ENCODE measurements around the gene SLC46A3.
A peak's percentile ranks its signal among the peaks of the same experiment; 100 is the strongest.

Gene SLC46A3

GRCh38 chr13:28730762-28731161, 12.0 kb upstream of the SLC46A3 start:
- H3K4me3 ChIP-seq (ENCODE audit: low read depth, low read length), result no peak overlapping the region

- no peak overlapping the region for H3K4me3 ChIP-seq (ENCODE audit: low read depth, low read length)
Measured at GRCh38 chr13:28729541-28729940, 10.8 kb upstream of the SLC46A3 start.

DNA sequence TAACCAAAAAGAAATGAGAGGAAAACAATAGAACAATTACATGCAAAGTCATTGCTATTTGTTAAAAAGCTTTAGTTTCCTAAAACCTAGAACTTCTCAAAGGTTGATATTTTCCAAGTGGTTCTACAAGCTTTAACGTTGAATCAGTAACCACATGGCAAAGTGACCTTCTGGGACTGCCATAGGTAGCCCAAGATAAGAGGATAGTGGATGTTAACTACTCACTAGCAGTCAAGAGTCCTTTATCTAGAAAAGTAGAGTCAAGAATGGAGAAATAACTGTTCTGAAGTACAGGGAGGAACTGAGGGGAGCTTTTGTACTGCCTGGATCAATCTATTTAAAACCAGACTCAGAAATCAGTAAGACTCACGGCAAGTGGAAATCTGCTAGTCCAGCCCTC, 9.9 kb upstream of the SLC46A3 start:
- no peak overlapping the region for H3K4me3 ChIP-seq (ENCODE audit: low read depth, low read length)

DNA sequence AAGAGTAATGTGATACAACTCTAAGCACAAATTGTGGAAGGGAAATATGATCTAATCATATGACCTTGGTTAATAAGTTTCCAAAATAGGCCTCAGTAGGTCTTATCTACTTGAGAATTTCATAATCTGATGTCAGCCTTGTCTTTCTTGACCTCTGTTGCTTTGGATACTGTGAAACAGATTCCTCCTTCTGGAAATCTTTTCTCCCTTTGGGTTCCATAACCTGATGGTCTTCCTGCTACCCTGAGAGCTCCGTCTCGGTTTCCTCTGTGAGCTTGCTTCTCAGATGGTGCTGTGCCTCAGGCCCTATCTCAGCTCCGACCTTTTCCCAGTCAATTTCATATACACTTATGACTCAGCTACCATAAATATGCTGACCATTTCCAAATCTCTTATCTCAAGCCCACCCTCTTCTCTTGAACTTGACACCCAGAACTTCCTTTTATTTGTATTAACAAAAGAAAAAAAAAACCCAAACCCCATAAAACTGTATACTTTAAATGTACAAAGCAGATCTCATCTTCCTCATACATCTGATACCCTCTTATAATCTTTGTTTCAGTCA, 6.4 kb upstream of the SLC46A3 start:
- H3K4me3 ChIP-seq (ENCODE audit: low read depth, low read length), result no peak overlapping the region

DNA sequence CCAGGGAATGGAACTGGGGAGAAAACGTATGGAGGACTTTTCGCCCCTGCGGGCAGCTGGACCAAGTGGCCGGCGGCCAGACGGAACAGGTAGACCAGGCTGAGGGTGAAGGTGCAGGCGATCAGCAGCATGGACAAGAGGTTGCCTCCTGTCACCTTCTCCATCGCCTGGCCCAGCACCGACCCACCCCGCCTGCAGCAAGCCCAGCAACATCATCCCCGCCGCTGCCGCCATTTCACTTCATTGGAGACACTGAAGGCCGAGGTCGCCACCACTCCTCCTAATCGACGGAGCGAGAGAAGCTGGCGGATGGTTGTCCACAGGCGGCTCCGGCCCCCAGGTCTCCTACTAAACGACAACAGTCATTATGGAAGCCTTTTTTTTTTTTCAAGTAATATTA, 5.0 kb upstream of the SLC46A3 start:
- no peak overlapping the region for H3K4me3 ChIP-seq (ENCODE audit: low read depth, low read length)

GRCh38 chr13:28719227-28720055, 671 bp upstream of the SLC46A3 start:
- H3K4me3 ChIP-seq (ENCODE audit: low read depth, low read length), result peak overlapping the region; percentile 79

DNA sequence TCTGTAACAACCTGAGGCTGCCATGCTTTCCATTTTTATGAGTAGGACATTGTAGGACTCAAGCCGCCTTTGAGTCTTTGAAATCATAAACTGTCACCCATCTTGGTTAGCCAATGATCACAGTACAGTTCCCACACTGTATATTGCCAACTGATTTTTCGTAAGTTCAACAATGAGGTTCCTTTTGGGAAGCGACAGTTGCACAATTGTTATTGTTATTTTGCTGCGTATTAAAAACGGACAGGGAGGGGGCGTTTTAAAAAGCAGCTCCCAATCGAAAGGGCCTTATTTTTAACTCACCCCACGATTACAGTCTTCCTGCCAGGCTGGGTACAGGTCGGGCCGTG, 601 bp downstream of the SLC46A3 start:
- peak overlapping the region; percentile 79 for H3K4me3 ChIP-seq (ENCODE audit: low read depth, low read length)

GRCh38 chr13:28717170-28717569, 1.6 kb downstream of the SLC46A3 start:
- no peak overlapping the region for H3K4me3 ChIP-seq (ENCODE audit: low read depth, low read length)

- H3K4me3 ChIP-seq (ENCODE audit: low read depth, low read length), result no peak overlapping the region
Measured at GRCh38 chr13:28716511-28716910, 2.3 kb downstream of the SLC46A3 start.

DNA sequence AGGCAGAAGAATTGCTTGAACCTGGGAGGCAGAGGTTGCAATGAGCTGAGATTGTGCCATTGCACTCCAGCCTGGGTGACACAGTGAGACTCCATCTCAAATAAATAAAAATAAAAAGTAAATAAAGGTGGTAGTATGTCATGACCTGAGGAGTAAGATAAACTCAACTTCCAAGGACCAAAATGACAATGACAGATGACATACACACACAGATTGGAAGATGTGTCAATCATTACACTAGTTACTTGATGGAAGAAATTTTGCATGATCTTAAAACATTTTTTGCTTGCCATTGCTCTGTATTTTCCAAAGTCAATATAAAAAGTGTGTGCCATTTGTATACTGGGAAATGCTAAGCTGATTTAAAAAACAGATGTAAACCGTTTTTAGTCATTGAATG, 4.1 kb downstream of the SLC46A3 start:
- H3K4me3 ChIP-seq (ENCODE audit: low read depth, low read length), result no peak overlapping the region

DNA sequence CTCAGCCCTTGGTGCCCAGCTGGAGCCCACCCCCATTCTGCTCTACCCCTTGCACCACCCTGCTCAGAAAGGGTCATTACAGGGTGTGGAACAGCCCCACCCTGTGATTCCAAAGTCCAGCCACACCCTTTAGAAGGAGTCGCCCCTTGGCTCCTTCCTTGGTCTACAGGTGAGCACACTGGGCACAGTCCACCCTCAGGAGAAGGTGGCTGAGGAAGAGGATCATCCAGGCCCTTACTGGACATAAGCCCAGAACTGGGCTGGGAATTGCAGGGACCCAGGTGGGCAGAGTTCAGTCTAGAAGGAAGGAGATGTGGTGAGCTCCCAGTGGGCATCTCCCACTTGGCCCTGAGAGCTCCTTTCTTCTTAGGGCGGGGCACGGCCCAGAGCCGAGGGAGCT, 8.6 kb downstream of the SLC46A3 start:
- H3K4me3 ChIP-seq (ENCODE audit: low read depth, low read length), result no peak overlapping the region

GRCh38 chr13:28707629-28708427, 10.9 kb downstream of the SLC46A3 start:
- no peak overlapping the region for H3K4me3 ChIP-seq (ENCODE audit: low read depth, low read length)

- H3K4me3 ChIP-seq (ENCODE audit: low read depth, low read length), result no peak overlapping the region
Measured at GRCh38 chr13:28705461-28706083, 13.2 kb downstream of the SLC46A3 start.

DNA sequence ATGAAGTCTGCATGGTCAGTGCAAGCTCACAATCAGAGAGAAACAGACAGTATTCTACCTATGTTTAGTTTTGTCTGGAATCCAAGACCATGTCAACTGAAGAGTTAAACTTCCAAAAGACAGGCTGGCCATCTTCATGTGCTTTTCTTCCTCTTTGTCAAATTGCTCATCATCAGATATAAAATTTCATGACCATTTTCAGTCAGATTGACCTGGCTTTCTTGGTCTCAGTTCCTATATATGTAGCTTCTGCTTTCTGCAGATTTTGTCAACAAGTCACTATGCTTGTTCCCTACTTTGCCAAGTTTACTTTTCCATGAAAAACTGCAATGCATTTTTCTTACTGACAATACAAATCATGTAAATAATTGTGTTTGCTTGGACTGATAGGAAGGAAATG, 13.9 kb downstream of the SLC46A3 start:
- H3K4me3 ChIP-seq (ENCODE audit: low read depth, low read length), result no peak overlapping the region

GRCh38 chr13:28704282-28704681, 14.5 kb downstream of the SLC46A3 start:
- no peak overlapping the region for H3K4me3 ChIP-seq (ENCODE audit: low read depth, low read length)

DNA sequence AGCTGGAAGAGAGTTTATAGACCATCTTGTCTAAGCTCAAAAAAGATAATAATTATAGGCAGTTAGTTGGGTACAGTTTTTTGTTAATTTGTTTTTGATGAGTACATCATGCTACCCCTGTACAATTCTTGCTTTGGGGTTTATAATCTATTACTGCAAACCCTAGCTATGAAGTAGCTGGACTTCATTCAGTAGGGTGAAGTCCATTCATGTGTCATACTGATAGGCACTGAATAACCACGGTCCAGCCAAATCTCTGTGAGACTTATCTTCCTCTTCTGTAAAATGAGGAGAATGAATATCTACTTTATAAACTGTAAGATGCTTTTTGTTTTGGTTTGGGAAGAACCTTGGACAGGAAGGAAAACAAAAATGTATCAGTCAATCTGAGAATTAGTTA, 19.5 kb downstream of the SLC46A3 start:
- no peak overlapping the region for H3K4me3 ChIP-seq (ENCODE audit: low read depth, low read length)

- H3K4me3 ChIP-seq (ENCODE audit: low read depth, low read length), result no peak overlapping the region
Measured at GRCh38 chr13:28697441-28697840, 21.3 kb downstream of the SLC46A3 start.

DNA sequence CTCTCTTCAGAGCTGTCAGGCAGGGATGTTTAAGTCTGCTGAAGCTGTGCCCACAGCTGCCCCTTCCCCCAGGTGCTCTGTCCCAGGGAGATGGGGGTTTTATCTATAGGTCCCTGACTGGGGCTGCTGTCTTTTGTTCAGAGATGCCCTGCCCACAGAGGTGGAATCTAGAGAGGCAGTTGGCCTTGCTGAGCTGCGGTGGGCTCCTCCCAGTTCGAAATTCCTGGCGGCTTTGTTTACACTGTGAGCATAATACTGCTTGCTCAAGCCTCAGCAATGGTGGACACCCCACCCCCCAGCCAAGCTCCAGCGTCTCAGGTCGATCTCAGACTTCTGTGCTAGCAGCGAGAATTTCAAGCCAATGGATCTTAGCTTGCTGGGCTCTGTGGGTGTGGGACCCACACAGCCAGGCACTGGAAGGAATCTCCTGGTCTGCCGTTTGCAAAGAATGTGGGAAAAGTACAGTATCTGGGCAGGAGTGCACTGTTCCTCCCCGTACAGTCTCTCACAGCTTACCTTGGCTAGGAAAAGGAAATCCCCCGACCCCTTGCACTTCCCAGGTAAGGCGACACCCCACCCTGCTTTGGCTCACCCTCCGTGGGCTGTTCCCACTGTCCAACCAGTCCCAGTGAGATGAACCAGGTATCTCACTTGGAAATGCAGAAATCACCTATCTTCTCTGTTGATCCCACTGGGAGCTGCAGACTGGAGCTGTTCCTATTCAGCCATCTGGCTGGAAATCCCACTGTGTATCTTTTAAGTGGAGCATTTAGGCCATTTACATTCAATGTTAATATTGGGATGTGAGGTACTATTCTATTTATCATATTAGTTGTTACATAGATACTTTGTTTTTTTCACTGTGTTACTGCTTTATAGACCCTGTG, 24.9 kb downstream of the SLC46A3 start:
- H3K4me3 ChIP-seq (ENCODE audit: low read depth, low read length), result peak overlapping the region; percentile 10

DNA sequence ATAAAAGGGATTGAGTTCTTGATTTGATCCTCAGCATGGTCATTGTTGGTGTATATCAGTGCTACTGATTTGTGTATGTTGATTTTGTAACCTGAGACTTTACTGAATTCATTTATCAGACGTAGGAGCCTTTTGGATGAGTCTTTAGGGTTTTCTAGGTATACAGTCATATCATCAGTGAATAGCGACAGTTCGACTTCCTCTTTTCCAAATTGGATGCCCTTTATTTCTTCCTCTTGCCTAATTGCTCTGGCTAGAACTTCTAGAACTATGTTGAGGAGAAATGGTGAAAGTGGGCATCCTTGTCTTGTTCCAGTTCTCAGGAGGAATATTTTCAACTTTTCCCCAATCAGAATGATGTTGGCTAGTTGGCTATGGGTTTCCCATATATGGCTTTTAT, 32.9 kb downstream of the SLC46A3 start:
- H3K4me3 ChIP-seq (ENCODE audit: low read depth, low read length), result no peak overlapping the region

GRCh38 chr13:28685114-28685513, 33.7 kb downstream of the SLC46A3 start:
- no peak overlapping the region for H3K4me3 ChIP-seq (ENCODE audit: low read depth, low read length)

GRCh38 chr13:28684257-28684656, 34.5 kb downstream of the SLC46A3 start:
- H3K4me3 ChIP-seq (ENCODE audit: low read depth, low read length), result no peak overlapping the region

All from iPS-11a (cell line).